GM18505 (cell line): ENCODE results near the gene RNU6-9.

Source experiments
- ATAC-seq: cut with Tn5 transposase; IDR thresholded peaks from one replicate; pipeline ENCODE4 v1.9.1; 2021; ENCODE audit not compliant: unreplicated experiment
- POLR2A ChIP-seq: IDR thresholded peaks from 4 replicates; pipeline ENCODE4 v1.6.1; 2011; ENCODE audit warnings: borderline replicate concordance; ENCODE audit not compliant: insufficient read depth, insufficient read length; ENCODE audit errors: extremely low read depth

RNU6-9 gene

DNA sequence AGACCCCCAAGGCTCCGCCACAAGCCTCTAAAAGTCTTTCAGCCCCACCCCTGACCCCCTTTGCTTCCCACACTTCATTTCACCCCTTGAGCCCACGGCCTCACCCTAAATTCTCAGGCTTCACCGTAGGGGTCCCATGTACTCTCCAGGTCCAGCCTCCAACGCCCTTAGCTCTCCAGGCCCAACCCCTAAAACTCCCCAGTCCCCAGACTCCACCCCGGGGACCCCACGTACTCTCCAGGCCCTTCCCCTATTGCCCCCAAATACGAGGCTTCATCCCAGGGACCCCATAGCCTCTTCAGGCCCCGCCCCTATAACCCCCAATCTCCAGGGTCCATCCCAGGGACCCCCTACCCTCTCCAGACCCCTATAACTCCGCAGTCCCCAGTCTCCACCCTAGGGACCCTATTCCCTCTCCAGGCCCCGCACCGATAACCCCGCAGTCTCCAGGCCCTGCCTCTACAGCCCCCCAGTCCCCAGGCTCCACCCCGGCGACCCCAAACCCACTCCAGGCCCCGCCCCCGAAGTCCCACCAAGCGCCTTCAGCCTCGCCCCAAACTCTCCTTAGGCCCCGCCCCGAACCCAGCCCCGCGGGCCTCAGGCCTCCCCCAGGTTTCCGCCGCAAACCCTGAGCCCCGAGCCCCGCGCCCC is 916 bp upstream of the RNU6-9 start:
- TF ChIP-seq POLR2A = no peak

GRCh38 chr19:896434-896833 is 3.1 kb downstream of the RNU6-9 start:
- TF ChIP-seq POLR2A = no peak

More for the DNA sequence above, 916 bp upstream of the RNU6-9 start:
- no peak for ATAC-seq

GRCh38 chr19:896999-897398 is 3.7 kb downstream of the RNU6-9 start:
- no peak for TF ChIP-seq POLR2A
- ATAC-seq = no peak

More at GRCh38 chr19:896434-896833, 3.1 kb downstream of the RNU6-9 start:
- ATAC-seq = no peak

- TF ChIP-seq POLR2A = no peak
- ATAC-seq = no peak
Measured at GRCh38 chr19:897442-898039, 4.3 kb downstream of the RNU6-9 start.

GRCh38 chr19:898663-899062 is 5.4 kb downstream of the RNU6-9 start:
- ATAC-seq = no peak
- no peak for TF ChIP-seq POLR2A

DNA sequence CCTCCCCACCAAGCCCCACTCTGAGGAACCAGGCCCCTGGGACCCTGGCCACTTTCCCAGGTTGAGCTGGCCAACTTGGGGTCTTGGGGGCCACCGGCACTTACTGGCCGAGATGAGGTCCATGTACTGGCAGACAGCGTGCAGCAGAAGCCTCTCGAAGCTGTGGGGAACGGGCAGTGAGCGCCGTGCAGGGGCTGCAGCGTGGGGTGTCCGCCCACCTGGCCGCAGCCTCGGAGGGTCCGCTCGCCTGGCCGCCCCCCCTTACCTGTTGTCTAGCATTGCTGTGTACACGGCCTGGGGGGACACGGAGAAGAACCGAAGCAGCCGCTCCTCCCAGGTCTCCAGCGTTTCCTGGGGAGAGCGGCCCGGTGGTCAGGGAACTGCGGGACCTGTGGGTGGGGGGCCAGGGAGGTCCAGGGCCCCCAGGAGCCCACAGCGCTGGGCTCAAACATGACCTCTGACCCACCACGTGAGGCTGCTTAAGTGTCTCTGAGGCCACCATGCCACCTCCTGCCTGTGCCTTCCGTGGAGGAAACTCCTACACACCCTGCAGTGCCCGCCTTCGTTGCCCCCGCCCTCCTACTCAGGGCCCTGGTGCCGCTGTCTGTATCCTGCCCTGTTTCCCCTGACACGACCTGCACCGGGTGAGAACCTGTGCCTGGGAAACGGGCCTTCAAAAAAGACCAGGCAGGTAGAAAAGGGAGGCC is 6.2 kb downstream of the RNU6-9 start:
- ATAC-seq = no peak
- no peak for TF ChIP-seq POLR2A

GRCh38 chr19:900043-900301 is 6.7 kb downstream of the RNU6-9 start:
- no peak for ATAC-seq
- no peak for TF ChIP-seq POLR2A

DNA sequence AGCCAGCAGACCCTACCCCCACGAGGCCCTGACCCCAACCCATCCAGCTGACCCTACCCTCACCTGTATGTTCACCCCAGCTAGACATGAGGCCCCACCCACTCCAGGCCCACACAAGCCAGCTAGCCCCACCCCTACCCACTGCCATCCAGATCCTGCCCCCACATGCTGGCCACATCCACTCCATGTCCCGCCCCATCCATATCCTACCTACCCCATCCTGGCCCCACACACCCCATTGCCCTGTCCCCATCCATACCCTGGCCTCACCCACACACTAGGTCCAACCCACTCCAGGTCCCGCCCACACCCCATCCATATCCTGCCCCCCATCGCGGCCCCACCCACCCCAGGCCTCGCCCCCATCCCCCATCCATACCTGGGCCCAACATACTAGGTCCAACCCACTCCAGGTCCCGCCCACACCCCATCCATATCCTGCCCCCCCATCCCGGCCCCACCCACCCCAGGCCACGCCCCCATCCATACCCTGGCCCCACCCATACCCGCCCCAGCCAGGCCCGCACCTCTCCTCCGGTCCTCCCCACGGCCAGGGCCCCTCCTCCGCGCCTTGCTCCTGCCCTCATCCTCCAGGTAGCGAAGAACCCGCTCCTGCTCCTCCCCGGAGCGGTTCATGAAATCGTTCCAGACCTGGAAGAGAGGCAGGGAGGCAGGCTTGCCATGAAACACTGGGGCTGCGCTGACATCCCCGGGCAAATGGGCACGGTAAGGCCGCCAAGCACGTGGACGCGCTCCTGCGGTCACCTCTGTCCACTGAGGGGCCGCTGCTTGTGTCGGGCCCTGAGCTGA is 7.2 kb downstream of the RNU6-9 start:
- ATAC-seq = no peak
- TF ChIP-seq POLR2A = no peak

GRCh38 chr19:901216-902092 is 8.2 kb downstream of the RNU6-9 start:
- ATAC-seq = no peak
- TF ChIP-seq POLR2A = no peak

GRCh38 chr19:902093-902370 is 8.7 kb downstream of the RNU6-9 start:
- ATAC-seq = no peak
- no peak for TF ChIP-seq POLR2A

DNA sequence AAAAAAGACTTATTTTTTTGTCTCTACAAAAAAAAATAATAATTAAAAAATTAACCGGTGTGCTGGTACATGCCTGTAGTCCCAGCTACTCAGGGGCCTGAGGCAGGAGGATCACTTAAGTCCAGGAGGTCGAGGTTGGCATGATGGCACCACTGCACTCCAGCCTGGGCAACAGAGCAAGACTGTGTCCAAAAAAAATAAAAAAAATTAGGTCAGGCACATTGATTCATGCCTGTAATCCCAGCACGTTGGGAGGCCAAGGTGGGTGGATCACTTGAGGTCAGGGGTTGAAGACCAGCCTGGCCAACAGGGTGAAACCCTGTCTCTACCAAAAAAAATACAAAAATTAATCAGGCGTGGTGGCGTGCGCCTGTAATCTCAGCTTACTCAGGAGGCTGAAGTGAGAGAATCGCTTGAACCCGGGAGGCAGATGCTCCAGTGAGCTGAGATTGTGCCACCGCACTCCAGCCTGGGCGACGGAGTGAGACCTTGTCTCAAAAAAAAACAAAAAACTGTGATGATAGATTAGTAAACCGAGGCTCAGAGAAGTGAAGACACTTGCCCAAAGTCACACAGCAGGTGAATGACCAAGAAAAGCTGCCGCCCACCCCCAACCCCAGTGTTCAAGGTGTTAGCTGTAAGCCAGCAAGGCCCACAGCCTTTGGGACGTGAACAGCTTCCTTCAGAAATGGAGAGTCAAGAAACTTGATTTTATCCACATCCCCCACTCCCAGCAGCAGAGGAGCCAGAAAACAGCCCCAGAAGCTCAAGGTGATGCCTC is 9.4 kb downstream of the RNU6-9 start:
- no peak for ATAC-seq
- no peak for TF ChIP-seq POLR2A

- no peak for TF ChIP-seq POLR2A
- ATAC-seq = no peak
Measured at GRCh38 chr19:903266-903797, 10.0 kb downstream of the RNU6-9 start.
